ENCODE data around the gene PRKG1.

The PRKG1 gene

GRCh38 chr10:51479711-51480110 lies 405.4 kb downstream of the PRKG1 start:
- in situ Hi-C loops (cut with MboI; ENCODE audit: low pct_unique_long_range_greater_than_20kb, low sequenced_read_pairs, unreplicated experiment) = no loop called here
- no peak for TF ChIP-seq CTCF (IDR thresholded peaks at IDR 0.05; ENCODE audit: extremely low read depth, insufficient read depth, missing control alignments)
- no peak for DNase-seq (ENCODE audit: low spot score)

- in situ Hi-C loops (cut with MboI; ENCODE audit: low pct_unique_long_range_greater_than_20kb, low sequenced_read_pairs, unreplicated experiment) = no loop called here
- no peak for DNase-seq (ENCODE audit: low spot score)
- TF ChIP-seq CTCF (IDR thresholded peaks at IDR 0.05; ENCODE audit: extremely low read depth, insufficient read depth, missing control alignments) = no peak
These were observed 411.4 kb downstream of the PRKG1 start for GRCh38 chr10:51485668-51486067.

GRCh38 chr10:51487576-51487975 lies 413.3 kb downstream of the PRKG1 start:
- in situ Hi-C loops (cut with MboI; ENCODE audit: low pct_unique_long_range_greater_than_20kb, low sequenced_read_pairs, unreplicated experiment) = no loop called here
- no peak for TF ChIP-seq CTCF (IDR thresholded peaks at IDR 0.05; ENCODE audit: extremely low read depth, insufficient read depth, missing control alignments)
- DNase-seq (ENCODE audit: low spot score) = no peak

- in situ Hi-C loops (cut with MboI; ENCODE audit: low pct_unique_long_range_greater_than_20kb, low sequenced_read_pairs, unreplicated experiment) = no loop called here
- no peak for TF ChIP-seq CTCF (IDR thresholded peaks at IDR 0.05; ENCODE audit: extremely low read depth, insufficient read depth, missing control alignments)
- DNase-seq (ENCODE audit: low spot score) = no peak
These were observed 414.6 kb downstream of the PRKG1 start for GRCh38 chr10:51488766-51489408.

GRCh38 chr10:51498424-51498823 lies 424.1 kb downstream of the PRKG1 start:
- no peak for DNase-seq (ENCODE audit: low spot score)
- no peak for TF ChIP-seq CTCF (IDR thresholded peaks at IDR 0.05; ENCODE audit: extremely low read depth, insufficient read depth, missing control alignments)
- in situ Hi-C loops (cut with MboI; ENCODE audit: low pct_unique_long_range_greater_than_20kb, low sequenced_read_pairs, unreplicated experiment) = no loop called here

- in situ Hi-C loops (cut with MboI; ENCODE audit: low pct_unique_long_range_greater_than_20kb, low sequenced_read_pairs, unreplicated experiment) = no loop called here
- TF ChIP-seq CTCF (IDR thresholded peaks at IDR 0.05; ENCODE audit: extremely low read depth, insufficient read depth, missing control alignments) = no peak
- DNase-seq (ENCODE audit: low spot score) = no peak
These were observed 427.1 kb downstream of the PRKG1 start for GRCh38 chr10:51501396-51501795.
